ENCODE measurements around the gene CEP112.

The CEP112 gene

GRCh38 chr17:65628644-65629036 lies 563.3 kb downstream of the CEP112 start:
- DNase-seq: no peak

- DNase-seq: no peak
Observed at GRCh38 chr17:65627891-65628643, 563.9 kb downstream of the CEP112 start.

- DNase-seq: no peak
Observed at GRCh38 chr17:65627108-65627507, 564.8 kb downstream of the CEP112 start.

GRCh38 chr17:65626451-65626850 lies 565.5 kb downstream of the CEP112 start:
- no peak for DNase-seq

- no peak for DNase-seq
Observed at GRCh38 chr17:65618516-65618915, 573.4 kb downstream of the CEP112 start.

- DNase-seq: no peak
Observed at GRCh38 chr17:65617496-65617895, 574.4 kb downstream of the CEP112 start.

GRCh38 chr17:65609749-65610148 lies 582.2 kb downstream of the CEP112 start:
- DNase-seq: no peak

GRCh38 chr17:65609286-65609685 lies 582.6 kb downstream of the CEP112 start:
- DNase-seq: no peak

- DNase-seq: no peak
Observed at GRCh38 chr17:65604070-65604469, 587.9 kb downstream of the CEP112 start.

- DNase-seq: no peak
Observed at GRCh38 chr17:65601881-65602280, 590.1 kb downstream of the CEP112 start.

GRCh38 chr17:65601145-65601544 lies 590.8 kb downstream of the CEP112 start:
- no peak for DNase-seq

GRCh38 chr17:65600518-65600917 lies 591.4 kb downstream of the CEP112 start:
- no peak for DNase-seq

GRCh38 chr17:65599650-65600049 lies 592.3 kb downstream of the CEP112 start:
- no peak for DNase-seq

GRCh38 chr17:65598746-65599145 lies 593.2 kb downstream of the CEP112 start:
- DNase-seq: no peak

GRCh38 chr17:65595071-65595656 lies 596.8 kb downstream of the CEP112 start:
- DNase-seq: no peak

GRCh38 chr17:65593855-65594845 lies 597.8 kb downstream of the CEP112 start:
- no peak for DNase-seq

GRCh38 chr17:65593092-65593854 lies 598.7 kb downstream of the CEP112 start:
- DNase-seq: no peak

GRCh38 chr17:65592125-65592965 lies 599.6 kb downstream of the CEP112 start:
- DNase-seq: no peak

- no peak for DNase-seq
Observed at GRCh38 chr17:65589321-65589720, 602.6 kb downstream of the CEP112 start.

- DNase-seq: no peak
Observed at GRCh38 chr17:65588181-65588808, 603.6 kb downstream of the CEP112 start.

All from inflammatory macrophage (primary cell).